ENCODE results near the gene ITCH.

GRCh38 chr20:34541264-34541901 lies 178.3 kb downstream of the ITCH start:
- no peak for TF ChIP-seq CTCF (IDR thresholded peaks at IDR 0.05; ENCODE audit: extremely low read depth in 1 of 2, insufficient read depth in 1 of 2, low read depth in 1 of 2, low read length in 2 of 2)
- TF ChIP-seq EZH2 (IDR thresholded peaks at IDR 0.05; ENCODE audit: borderline replicate concordance, low read depth, low read length, severe bottlenecking) = no peak
- no peak for TF ChIP-seq POLR2A (IDR thresholded peaks at IDR 0.05; ENCODE audit: low read depth, low read length)

Data from endothelial cell of umbilical vein (primary cell).